ENCODE measurements around the gene SFXN3. TPM values are rescaled to one million over a fixed set of nuclear protein-coding genes. Genes with fewer than 3 reads are reported as not detected.

Gene SFXN3
- total RNA-seq, 1 experiment from 2014 or later = 2.8 TPM

DNA sequence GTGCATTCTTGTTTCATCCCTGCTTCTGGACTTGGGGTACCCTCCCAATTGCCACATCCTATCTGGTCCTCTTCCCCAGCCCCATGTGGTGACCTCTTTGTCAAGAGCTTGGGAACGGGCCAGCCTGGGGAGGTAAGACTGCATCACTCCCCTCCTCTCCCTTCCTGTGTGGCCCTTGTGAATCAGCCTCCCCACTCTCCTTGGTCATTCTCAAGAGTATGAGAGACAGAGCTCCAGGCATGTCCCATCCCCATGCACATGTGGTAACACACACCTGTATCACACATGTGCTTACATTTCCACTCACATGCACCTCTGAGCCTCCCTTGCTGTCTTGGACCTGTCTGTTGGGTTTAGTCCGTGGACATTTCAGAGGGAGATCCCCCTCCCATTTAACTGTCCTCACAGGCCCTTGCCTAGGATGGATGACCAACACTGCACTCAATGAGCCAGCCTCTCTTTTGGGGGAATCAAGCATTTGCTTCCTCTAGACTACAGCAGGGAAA lies 46.3 kb upstream of the SFXN3 start:
- H3K56ac ChIP-seq (ENCODE audit: insufficient read length, low read depth, low read length) = no peak overlapping the region
- H3K9me3 ChIP-seq (ENCODE audit: control insufficient read depth, low read depth, low read length) = no peaks in the 10 kb centered on the region
- TF ChIP-seq, protein P1, sequence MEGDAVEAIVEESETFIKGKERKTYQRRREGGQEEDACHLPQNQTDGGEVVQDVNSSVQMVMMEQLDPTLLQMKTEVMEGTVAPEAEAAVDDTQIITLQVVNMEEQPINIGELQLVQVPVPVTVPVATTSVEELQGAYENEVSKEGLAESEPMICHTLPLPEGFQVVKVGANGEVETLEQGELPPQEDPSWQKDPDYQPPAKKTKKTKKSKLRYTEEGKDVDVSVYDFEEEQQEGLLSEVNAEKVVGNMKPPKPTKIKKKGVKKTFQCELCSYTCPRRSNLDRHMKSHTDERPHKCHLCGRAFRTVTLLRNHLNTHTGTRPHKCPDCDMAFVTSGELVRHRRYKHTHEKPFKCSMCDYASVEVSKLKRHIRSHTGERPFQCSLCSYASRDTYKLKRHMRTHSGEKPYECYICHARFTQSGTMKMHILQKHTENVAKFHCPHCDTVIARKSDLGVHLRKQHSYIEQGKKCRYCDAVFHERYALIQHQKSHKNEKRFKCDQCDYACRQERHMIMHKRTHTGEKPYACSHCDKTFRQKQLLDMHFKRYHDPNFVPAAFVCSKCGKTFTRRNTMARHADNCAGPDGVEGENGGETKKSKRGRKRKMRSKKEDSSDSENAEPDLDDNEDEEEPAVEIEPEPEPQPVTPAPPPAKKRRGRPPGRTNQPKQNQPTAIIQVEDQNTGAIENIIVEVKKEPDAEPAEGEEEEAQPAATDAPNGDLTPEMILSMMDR (conservative IDR thresholded peaks at IDR 0.05) = no peak
- no peak overlapping the region for H2BK120ac ChIP-seq (ENCODE audit: low read depth, low read length, poor library complexity, severe bottlenecking)
- H3K27ac ChIP-seq (ENCODE audit: insufficient read length, low read depth, low read length) = no peak overlapping the region
- H4K91ac ChIP-seq (ENCODE audit: insufficient read length, low read depth, low read length) = no peak overlapping the region
- no peaks in the 10 kb centered on the region; the same call in 1 of the 2 replicates for H3K4me1 ChIP-seq (ENCODE audit: insufficient read depth, low read length)
- H3K36me3 Mint-ChIP-seq (ENCODE audit: insufficient read depth in 1 of 3, low read depth in 3 of 3) = peaks cover 15 to 37% (median 33%) of the 10 kb centered on the region in 3 experiments; a peak in 6 of 7 replicates
- H3K27me3 ChIP-seq (ENCODE audit: insufficient read depth, low read length) = no peaks in the 10 kb centered on the region
- no peaks in the 10 kb centered on the region for H4K20me1 ChIP-seq (ENCODE audit: control insufficient read depth, insufficient read depth, insufficient read length)
- no peak overlapping the region for H2BK12ac ChIP-seq (ENCODE audit: insufficient read length, low read depth, low read length)
- peaks cover 0 to 2% of the 10 kb centered on the region in 2 experiments; a peak in 3 of 5 replicates for H3K9me3 Mint-ChIP-seq
- no peak overlapping the region for H4K8ac ChIP-seq (replicated peaks; ENCODE audit: insufficient read length, low read depth, low read length)
- peaks cover 14% of the 10 kb centered on the region; the same call in 1 of the 2 replicates for H3K79me2 ChIP-seq (ENCODE audit: insufficient read depth, low read length)
- peaks cover 8% of the 10 kb centered on the region for H3K23me2 ChIP-seq (ENCODE audit: insufficient read length, low read depth, low read length, poor library complexity, severe bottlenecking)
- WGBS (ENCODE audit: extremely low coverage, insufficient read length, low lambda C conversion rate) = no CpG with 5 or more reads among the region's 2 CpGs
- no peak overlapping the region for H2BK5ac ChIP-seq (ENCODE audit: insufficient read length, low read length)
- H2BK20ac ChIP-seq (ENCODE audit: low read depth, low read length, poor library complexity, severe bottlenecking) = no peak overlapping the region
- no peak overlapping the region for H3K9ac ChIP-seq (ENCODE audit: extremely low read depth, insufficient read length, low read length)
- no peak overlapping the region for H3K4me2 ChIP-seq (ENCODE audit: insufficient read depth, insufficient read length, low read length)
- H3K4me3 Mint-ChIP-seq = no peak overlapping the region
- no peak overlapping the region for H3K18ac ChIP-seq (ENCODE audit: insufficient read length, low read depth, low read length)
- no peak overlapping the region for H3K4ac ChIP-seq (ENCODE audit: low read depth, low read length)
- H4K5ac ChIP-seq (ENCODE audit: insufficient read length, low read depth, low read length) = no peak overlapping the region
- peaks cover 9 to 16% of the 10 kb centered on the region in 2 experiments for H3K4me1 Mint-ChIP-seq
- no peak overlapping the region for H3T11ph ChIP-seq (ENCODE audit: low read length)
- peaks cover 14% of the 10 kb centered on the region for H3K79me1 ChIP-seq (ENCODE audit: insufficient read depth, low read depth, low read length, poor library complexity, severe bottlenecking)
- no peak for DNase-seq
- H2BK15ac ChIP-seq (ENCODE audit: low read depth, low read length) = no peak overlapping the region
- H3K27ac Mint-ChIP-seq = no peak overlapping the region; a peak in 1 of 7 replicates
- H2AK5ac ChIP-seq (ENCODE audit: insufficient read length, low read length) = no peak overlapping the region
- H2AFZ ChIP-seq (ENCODE audit: low read length) = no peak overlapping the region
- H3K23ac ChIP-seq (ENCODE audit: insufficient read length, low read depth, low read length) = no peak overlapping the region
- H3K14ac ChIP-seq (ENCODE audit: insufficient read depth, low read length) = no peak overlapping the region
- H3K27me3 Mint-ChIP-seq (ENCODE audit: low read depth) = no peaks in the 10 kb centered on the region

Measured in H9 (cell line).